GM12878 (cell line): ENCODE measurements around the gene CMYA5. TPM values are rescaled to one million over a fixed set of nuclear protein-coding genes. Genes with fewer than 3 reads are reported as not detected.

Experiments used
- ATAC-seq: fragments of 200-7000 bp; cut with Tn5 transposase; 3 replicates; pipeline ENCODE4 v1.9.1; 2020; ENCODE audit warnings: mild to moderate bottlenecking, moderate library complexity
- BruUV-seq: library from RNA; stranded (reverse); fragments of 400-500 nt; replicated peaks from 2 replicates; lab custom pipeline; 2021; lab: Mats Ljungman, UMichigan
- CTCF ChIA-PET: fragments of 300-600 bp; sonication (Branson Sonifier 250); formaldehyde crosslinking; extraction: SDS; loops from one replicate; lab custom pipeline; 2021; ENCODE audit warnings: inconsistent platforms; lab: Yijun Ruan, JAX
- POLR2A ChIA-PET: fragments of 350-600 bp; formaldehyde crosslinking; extraction: SDS; loops from one replicate; lab custom pipeline; 2021; ENCODE audit warnings: inconsistent platforms; lab: Charles Lee
- RAD21 ChIA-PET: fragments of 300-600 bp; sonication (Branson Sonifier 250); formaldehyde crosslinking; loops from one replicate; lab custom pipeline; 2023; ENCODE audit warnings: antibody characterized with exemption; ENCODE audit not compliant: unreplicated experiment; lab: Charles Lee
- SMC1A ChIA-PET: fragments of 300-600 bp; sonication (Branson Sonifier 250); formaldehyde crosslinking; loops from one replicate; lab custom pipeline; 2023; ENCODE audit not compliant: unreplicated experiment, uncharacterized antibody; lab: Charles Lee
- DNase-seq: peaks from one replicate; pipeline ENCODE4 v3.0.0-alpha.2; 2011; ENCODE audit warnings: low read depth, low spot score
- FAIRE-seq: peaks from 3 replicates; lab custom pipeline; 2011; peaks lifted over from hg19 to GRCh38; lab: Jason Lieb, UNC
- H2AFZ ChIP-seq: 2 replicates; pipeline ENCODE4 v1.6.0; 2011; ENCODE audit warnings: low read depth, low read length, control low read depth; ENCODE audit not compliant: control insufficient read depth
- H3K27ac ChIP-seq: 2 replicates; pipeline ENCODE4 v1.5.1; 2011; ENCODE audit warnings: control low read depth; ENCODE audit not compliant: control insufficient read depth, insufficient read depth
- H3K27me3 ChIP-seq, 2 experiments: replicated peaks in 1 of 2; 2 replicates each; pipeline versions ENCODE4 v1.6.0 to v1.6.1; 2011; ENCODE audit warnings: low read length in 1 of 2; ENCODE audit not compliant: control insufficient read depth in 2 of 2, insufficient read depth in 2 of 2
- H3K36me3 ChIP-seq, 2 experiments: 2 replicates each; pipeline ENCODE4 v1.5.1; 2011; ENCODE audit warnings: low read length in 1 of 2; ENCODE audit not compliant: control insufficient read depth in 2 of 2, insufficient read depth in 2 of 2
- H3K4me1 ChIP-seq: 2 replicates; pipeline ENCODE4 v1.6.1; 2011; ENCODE audit warnings: mild to moderate bottlenecking, low read length, moderate library complexity, mixed read lengths; ENCODE audit not compliant: control insufficient read depth, insufficient read depth
- H3K4me2 ChIP-seq: 2 replicates; pipeline ENCODE4 v1.6.0; 2011; ENCODE audit warnings: control low read depth; ENCODE audit not compliant: control insufficient read depth, insufficient read depth
- H3K4me3 ChIP-seq: fragments of 200-600 bp; sonication (generic); 2 replicates; pipeline ENCODE4 v1.5.1; 2016
- H3K79me2 ChIP-seq: 2 replicates; pipeline ENCODE4 v1.6.0; 2011; ENCODE audit warnings: low read length; ENCODE audit not compliant: control insufficient read depth, insufficient read depth
- H3K9ac ChIP-seq: 2 replicates; pipeline ENCODE4 v1.8.0; 2011; ENCODE audit warnings: low read length, control low read depth, mixed read lengths; ENCODE audit not compliant: control insufficient read depth, insufficient read depth
- H3K9me3 ChIP-seq: replicated peaks from 3 replicates; pipeline ENCODE4 v1.5.1; 2011; ENCODE audit warnings: mild to moderate bottlenecking, low read length; ENCODE audit not compliant: control insufficient read depth, insufficient read depth
- H4K20me1 ChIP-seq: 2 replicates; pipeline ENCODE4 v1.6.0; 2011; ENCODE audit not compliant: control insufficient read depth, insufficient read depth
- BACH1 ChIP-seq: fragments of 450-650 bp; IDR thresholded peaks from 2 replicates; pipeline ENCODE4 v1.6.1; 2017; ENCODE audit warnings: mild to moderate bottlenecking, borderline replicate concordance
- CBFB ChIP-seq: IDR thresholded peaks from 2 replicates; pipeline ENCODE4 v1.6.1; 2016; ENCODE audit warnings: antibody characterized with exemption, low read depth
- EZH2 ChIP-seq: IDR thresholded peaks from 2 replicates; pipeline ENCODE4 v1.6.1; 2012; ENCODE audit warnings: low read depth, mild to moderate bottlenecking, control low read depth, inconsistent platforms, low read length, borderline replicate concordance; ENCODE audit not compliant: control insufficient read depth
- KDM1A ChIP-seq: fragments of 200-600 bp; sonication (generic); IDR thresholded peaks from 2 replicates; pipeline ENCODE4 v1.6.1; 2016; ENCODE audit warnings: borderline replicate concordance
- MYB ChIP-seq: fragments of 150-350 bp; IDR thresholded peaks from 2 replicates; pipeline ENCODE4 v1.6.1; 2014; ENCODE audit warnings: mild to moderate bottlenecking, low read depth, low read length, borderline replicate concordance
- RAD21 ChIP-seq: IDR thresholded peaks from 2 replicates; pipeline ENCODE4 v1.6.1; 2011; ENCODE audit warnings: mild to moderate bottlenecking, low read depth, low read length, moderate library complexity; ENCODE audit not compliant: insufficient read depth
- RELB ChIP-seq: fragments of 450-650 bp; IDR thresholded peaks from 2 replicates; pipeline ENCODE4 v1.6.1; 2017; ENCODE audit warnings: low read depth, mild to moderate bottlenecking, moderate library complexity
- SMC3 ChIP-seq: IDR thresholded peaks from 2 replicates; pipeline ENCODE4 v1.6.1; 2011; ENCODE audit warnings: low read length, improper control_type of control experiment, borderline replicate concordance
- ZBED1 ChIP-seq: IDR thresholded peaks from 2 replicates; pipeline ENCODE4 v1.6.1; 2016; ENCODE audit warnings: borderline replicate concordance
- ZBTB11 ChIP-seq: fragments of 450-650 bp; formaldehyde crosslinking; IDR thresholded peaks from 2 replicates; pipeline ENCODE4 v1.5.0; 2022; ENCODE audit warnings: mild to moderate bottlenecking, missing genetic modification characterization
- WGBS: methylation state at CpG from one replicate; pipeline ENCODE4 v1.1.6; 2016; ENCODE audit warnings: low lambda C conversion rate; ENCODE audit not compliant: insufficient replicate concordance, insufficient coverage; ENCODE audit errors: missing lambda C conversion rate; 5-methylcytosine and 5-hydroxymethylcytosine counted together
- in situ Hi-C: fragments of 300-500 bp; cut with MboI; formaldehyde crosslinking; loops from 9 replicates; pipeline ENCODE4 v1.14.3; 2018; ENCODE audit warnings: mixed read lengths
- intact Hi-C: fragments of 100-400 bp; cut with micrococcal nuclease; formaldehyde crosslinking; loops from one replicate; pipeline ENCODE4 v1.14.2; 2022; ENCODE audit not compliant: unreplicated experiment
- polyA plus RNA-seq, 11 experiments: library from polyadenylated mRNA; depleted of rRNA in 4 of 11; unstranded in 6 of 11; stranded (reverse) in 5 of 11; fragments of >200 nt; fragmentation: Nextera tagmentation in 4 of 11; fragmentation: Illumina TruSeq in 1 of 11; extraction: Ambion mirVana in 4 of 11; extraction: Trizol in 1 of 11; gene quantifications; 1 replicate in 1 of 11; 2 replicates in 10 of 11; pipeline versions ENCODE4 v1.2.1 to v1.2.3, GENCODE V29; 2011 to 2016; ENCODE audit warnings: inconsistent platforms in 2 of 11, missing spikeins in 2 of 11, low read depth in 1 of 11
- total RNA-seq, 4 experiments: library from RNA; depleted of rRNA in 3 of 4; stranded (reverse); fragments of >200 nt in 3 of 4; fragmentation: Illumina TruSeq in 1 of 4; extraction: Trizol in 1 of 4; gene quantifications; 2 replicates each; pipeline versions ENCODE4 v1.2.1 to v1.2.3, GENCODE V29; 2013 to 2021
- TF ChIP-seq, protein P1 (sequence below), 3 experiments: IDR thresholded peaks in 2 of 3; conservative IDR thresholded peaks in 1 of 3; 2 replicates each; pipeline ENCODE4 v1.5.1; 2011; ENCODE audit warnings: low read depth in 3 of 3, low read length in 3 of 3, mild to moderate bottlenecking in 3 of 3, control low read depth in 2 of 3, moderate library complexity in 2 of 3, inconsistent platforms in 1 of 3, mixed read lengths in 1 of 3; ENCODE audit not compliant: control insufficient read depth in 2 of 3, insufficient read depth in 1 of 3; ENCODE audit errors: extremely low read depth in 1 of 3

Gene CMYA5
- total and polyA plus RNA-seq, 10 of the 15 experiments (the other 5 are each of a cell fraction or from before 2014, with no cell fraction given): 0.01 to 0.34 (median 0.16) TPM; not detected in 1

GRCh38 chr5:79773612-79774011 lies 84.0 kb downstream of the CMYA5 start (continued):
- TF ChIP-seq ZBED1: no peak

GRCh38 chr5:79774171-79774854 lies 84.7 kb downstream of the CMYA5 start:
- ChIA-PET CTCF (interaction anchor here (0.9 to 2.8 kb wide), 10 partner anchors 11 to 220 kb away, joined by 3 to 8 read pairs (median 4); no protein-coding TSS in a partner anchor), RAD21 (interaction anchor here (0.8 to 2.0 kb wide), 2 partner anchors 216 to 616 kb away, joined by 3 to 7 read pairs; no protein-coding TSS in a partner anchor), SMC1A (interaction anchor here (0.6 to 1.6 kb wide), 7 partner anchors 11 to 639 kb away, joined by 3 to 7 read pairs (median 3); no protein-coding TSS in a partner anchor), POLR2A (no interaction called here)
- in situ Hi-C loops (no loop called here), intact Hi-C loops (no loop called here)
- H3K4me2 ChIP-seq: no peak overlapping the region
- ATAC-seq (peak; percentile 37; the same call in 2 of the 3 replicates), FAIRE-seq (no peak), DNase-seq (no peak)
- H3K79me2 ChIP-seq: no peaks in the 10 kb centered on the region
- H3K27me3 ChIP-seq: no peaks in the 10 kb centered on the region
- no peaks in the 10 kb centered on the region for H3K9me3 ChIP-seq
- no peaks in the 10 kb centered on the region for H3K36me3 ChIP-seq
- no TSS peak for BruUV-seq
- no peak overlapping the region for H3K27ac ChIP-seq
- H4K20me1 ChIP-seq: no peaks in the 10 kb centered on the region
- no peak overlapping the region for H3K4me3 ChIP-seq
- no peak overlapping the region for H3K9ac ChIP-seq
- H3K4me1 ChIP-seq: no peaks in the 10 kb centered on the region
- TF ChIP-seq ZBTB11 (CRISPR knock-in tag) (no peak), RAD21 (peak; percentile 55), BACH1 (no peak), KDM1A (no peak), MYB (no peak), EZH2 (no peak), RELB (no peak), CBFB (no peak), SMC3 (peak; percentile 38; the same call in 1 of the 2 replicates)
- TF ChIP-seq, protein P1, sequence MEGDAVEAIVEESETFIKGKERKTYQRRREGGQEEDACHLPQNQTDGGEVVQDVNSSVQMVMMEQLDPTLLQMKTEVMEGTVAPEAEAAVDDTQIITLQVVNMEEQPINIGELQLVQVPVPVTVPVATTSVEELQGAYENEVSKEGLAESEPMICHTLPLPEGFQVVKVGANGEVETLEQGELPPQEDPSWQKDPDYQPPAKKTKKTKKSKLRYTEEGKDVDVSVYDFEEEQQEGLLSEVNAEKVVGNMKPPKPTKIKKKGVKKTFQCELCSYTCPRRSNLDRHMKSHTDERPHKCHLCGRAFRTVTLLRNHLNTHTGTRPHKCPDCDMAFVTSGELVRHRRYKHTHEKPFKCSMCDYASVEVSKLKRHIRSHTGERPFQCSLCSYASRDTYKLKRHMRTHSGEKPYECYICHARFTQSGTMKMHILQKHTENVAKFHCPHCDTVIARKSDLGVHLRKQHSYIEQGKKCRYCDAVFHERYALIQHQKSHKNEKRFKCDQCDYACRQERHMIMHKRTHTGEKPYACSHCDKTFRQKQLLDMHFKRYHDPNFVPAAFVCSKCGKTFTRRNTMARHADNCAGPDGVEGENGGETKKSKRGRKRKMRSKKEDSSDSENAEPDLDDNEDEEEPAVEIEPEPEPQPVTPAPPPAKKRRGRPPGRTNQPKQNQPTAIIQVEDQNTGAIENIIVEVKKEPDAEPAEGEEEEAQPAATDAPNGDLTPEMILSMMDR (IDR thresholded peaks at IDR 0.05 in 2 of 3, conservative IDR thresholded peaks at IDR 0.05 in 1 of 3; ENCODE audit: control insufficient read depth in 2 of 3, extremely low read depth in 1 of 3, insufficient read depth in 1 of 3, low read depth in 3 of 3, low read length in 3 of 3): peak; percentile 28 to 41 (median 29); a peak in 4 of 6 replicates
- no peak overlapping the region for H2AFZ ChIP-seq
- WGBS: 54% methylated on average over 13 of the region's 13 CpGs
